ENCODE data around the gene AMY2B. TPM values are rescaled to one million over a fixed set of nuclear protein-coding genes. Genes with fewer than 3 reads are reported as not detected.
"Not testable (repeated sequence)": the region's sequence is repeated elsewhere in the genome, so short reads cannot be mapped to it uniquely, and the experiment has no call there.

Gene AMY2B
- total RNA-seq = 10 to 100 TPM; 16.7 to 27.3 TPM
- 10 to 100 TPM in 1 of 2 donors, 1 to 10 TPM in 1; 3.5 to 41.1 TPM for polyA plus RNA-seq
- long read RNA-seq, donor 1, partial matches to known transcripts = 2 of 6 reads
- long read RNA-seq, donor 1, other reads (novel, unspliced or antisense) = 4 of 6 reads
- long read RNA-seq, donor 2, partial matches to known transcripts = 1 of 5 reads
- long read RNA-seq, donor 2, other reads (novel, unspliced or antisense) = 1 of 5 reads

- H3K27me3 ChIP-seq (ENCODE audit: control insufficient read depth in 1 of 2, insufficient read depth in 2 of 2, low read length in 1 of 2); DNase-seq; H3K4me1 ChIP-seq (ENCODE audit: control insufficient read depth in 1 of 2, insufficient read depth in 2 of 2, low read length in 2 of 2); H3K27ac ChIP-seq (ENCODE audit: low read depth in 1 of 2, low read length in 2 of 2); H3K36me3 ChIP-seq (ENCODE audit: control insufficient read depth in 1 of 2, insufficient read depth in 2 of 2, low read length in 1 of 2); H3K9me3 ChIP-seq (ENCODE audit: control insufficient read depth, low read length); intact Hi-C loops (cut with DNase I); ATAC-seq (ENCODE audit: low FRiP score); H3K4me3 ChIP-seq (ENCODE audit: low read length in 2 of 2): not testable (repeated sequence)
- 85 to 87% methylated on average over 1 to 2 of the region's 2 CpGs for WGBS, 2 donors
These were observed at the start of gene AMY2B for GRCh38 chr1:103571289-103571688. Gene AMY2B (plus strand): TSS chr1:103571589. CDS start chr1:103571603, 14 bp downstream.

GRCh38 chr1:103523346-103523745 is 48.0 kb upstream of the AMY2B start:
- intact Hi-C loops (cut with DNase I) = loop anchor here in 1 of 2 donors (10.0 kb wide), 1 partner anchor 419 kb away; the partner anchor contains the start of gene COL11A1
- H3K27me3 ChIP-seq (ENCODE audit: control insufficient read depth in 1 of 2, insufficient read depth in 2 of 2, low read length in 1 of 2) = no peaks in the 10 kb centered on the region
- ATAC-seq (ENCODE audit: low FRiP score) (no peak), DNase-seq (no peak)
- no peaks in the 10 kb centered on the region for H3K4me1 ChIP-seq (ENCODE audit: control insufficient read depth in 1 of 2, insufficient read depth in 2 of 2, low read length in 2 of 2)
- no peak overlapping the region for H3K4me3 ChIP-seq (ENCODE audit: low read length in 2 of 2)
- H3K36me3 ChIP-seq (ENCODE audit: control insufficient read depth in 1 of 2, insufficient read depth in 2 of 2, low read length in 1 of 2) = no peaks in the 10 kb centered on the region
- H3K9me3 ChIP-seq (ENCODE audit: control insufficient read depth, low read length) = no peaks in the 10 kb centered on the region
- WGBS, 2 donors = 94% methylated on average over 3 of the region's 3 CpGs
- no peak overlapping the region for H3K27ac ChIP-seq (ENCODE audit: low read depth in 1 of 2, low read length in 2 of 2)

- Histone ChIP-seq H3K36me3 (ENCODE audit: control insufficient read depth in 1 of 2, insufficient read depth in 2 of 2, low read length in 1 of 2) (no peaks in the 10 kb centered on the region), H3K9me3 (ENCODE audit: control insufficient read depth, low read length) (no peaks in the 10 kb centered on the region), H3K4me3 (ENCODE audit: low read length in 2 of 2) (peak overlapping the region; percentile 38 to 46), H3K27me3 (ENCODE audit: control insufficient read depth in 1 of 2, insufficient read depth in 2 of 2, low read length in 1 of 2) (no peaks in the 10 kb centered on the region), H3K4me1 (ENCODE audit: control insufficient read depth in 1 of 2, insufficient read depth in 2 of 2, low read length in 2 of 2) (no peaks in the 10 kb centered on the region), H3K27ac (ENCODE audit: low read depth in 1 of 2, low read length in 2 of 2) (no peak overlapping the region)
- ATAC-seq (ENCODE audit: low FRiP score) = peak; percentile 86
- WGBS, 2 donors = 1 to 2% methylated on average over 17 to 26 of the region's 34 CpGs
- intact Hi-C loops (cut with DNase I) = loop anchor here in 1 of 2 donors (10.0 kb wide), 1 partner anchor 420 kb away; the partner anchor contains the start of gene COL11A1
- peak in 1 of 2 donors; percentile 44 for DNase-seq
These were observed 46.2 kb upstream of the AMY2B start for GRCh38 chr1:103525114-103525606.

GRCh38 chr1:103525607-103526507 is 45.5 kb upstream of the AMY2B start, which contains the start of gene RNPC3:
Gene RNPC3 (plus strand): TSS chr1:103525699. CDS start chr1:103526071, 372 bp downstream.
- peak within 1 kb of the TSS; percentile 83 to 96 for H3K4me3 ChIP-seq (ENCODE audit: low read length in 2 of 2)
- peak; percentile 93 for ATAC-seq (ENCODE audit: low FRiP score)
- peak; percentile 92 to 96 for DNase-seq
- no peaks in the 10 kb centered on the region for H3K27me3 ChIP-seq (ENCODE audit: control insufficient read depth in 1 of 2, insufficient read depth in 2 of 2, low read length in 1 of 2)
- H3K9me3 ChIP-seq (ENCODE audit: control insufficient read depth, low read length) = no peaks in the 10 kb centered on the region
- H3K36me3 ChIP-seq (ENCODE audit: control insufficient read depth in 1 of 2, insufficient read depth in 2 of 2, low read length in 1 of 2) = no peaks in the 10 kb centered on the region
- H3K4me1 ChIP-seq (ENCODE audit: control insufficient read depth in 1 of 2, insufficient read depth in 2 of 2, low read length in 2 of 2) = no peaks in the 10 kb centered on the region
- WGBS, 2 donors = 0 to 1% methylated on average over 53 to 62 of the region's 62 CpGs
- H3K27ac ChIP-seq (ENCODE audit: low read depth in 1 of 2, low read length in 2 of 2) = peak within 1 kb of the TSS; percentile 5 to 97
- intact Hi-C loops (cut with DNase I) = loop anchor here in 1 of 2 donors (10.0 kb wide), 1 partner anchor 421 kb away; the partner anchor contains the start of gene COL11A1

- Histone ChIP-seq H3K36me3 (ENCODE audit: control insufficient read depth in 1 of 2, insufficient read depth in 2 of 2, low read length in 1 of 2) (no peaks in the 10 kb centered on the region), H3K4me1 (ENCODE audit: control insufficient read depth in 1 of 2, insufficient read depth in 2 of 2, low read length in 2 of 2) (no peaks in the 10 kb centered on the region), H3K27ac (ENCODE audit: low read depth in 1 of 2, low read length in 2 of 2) (no peak overlapping the region), H3K4me3 (ENCODE audit: low read length in 2 of 2) (no peak overlapping the region), H3K9me3 (ENCODE audit: control insufficient read depth, low read length) (no peaks in the 10 kb centered on the region), H3K27me3 (ENCODE audit: control insufficient read depth in 1 of 2, insufficient read depth in 2 of 2, low read length in 1 of 2) (no peaks in the 10 kb centered on the region)
- DNase-seq = no peak
- no peak for ATAC-seq (ENCODE audit: low FRiP score)
- 57 to 69% methylated on average over 2 of the region's 2 CpGs for WGBS, 2 donors
- intact Hi-C loops (cut with DNase I) = loop anchor here in 1 of 2 donors (10.0 kb wide), 1 partner anchor 423 kb away; the partner anchor contains the start of gene COL11A1
These were observed 44.1 kb upstream of the AMY2B start for GRCh38 chr1:103527331-103527730.

- Histone ChIP-seq H3K27ac (ENCODE audit: low read depth in 1 of 2, low read length in 2 of 2) (no peak overlapping the region), H3K4me3 (ENCODE audit: low read length in 2 of 2) (no peak overlapping the region), H3K36me3 (ENCODE audit: control insufficient read depth in 1 of 2, insufficient read depth in 2 of 2, low read length in 1 of 2) (no peaks in the 10 kb centered on the region), H3K27me3 (ENCODE audit: control insufficient read depth in 1 of 2, insufficient read depth in 2 of 2, low read length in 1 of 2) (no peaks in the 10 kb centered on the region), H3K4me1 (ENCODE audit: control insufficient read depth in 1 of 2, insufficient read depth in 2 of 2, low read length in 2 of 2) (peaks cover 0 to 3% of the 10 kb centered on the region in 2 donors), H3K9me3 (ENCODE audit: control insufficient read depth, low read length) (no peaks in the 10 kb centered on the region)
- intact Hi-C loops (cut with DNase I) = loop anchor here in 1 of 2 donors (10.0 kb wide), 1 partner anchor 425 kb away; the partner anchor contains the start of gene COL11A1
- ATAC-seq (ENCODE audit: low FRiP score) (no peak), DNase-seq (no peak)
- 93 to 95% methylated on average over 8 of the region's 8 CpGs for WGBS, 2 donors
These were observed 41.6 kb upstream of the AMY2B start for GRCh38 chr1:103529746-103530145.

- Histone ChIP-seq H3K27ac (ENCODE audit: low read depth in 1 of 2, low read length in 2 of 2) (no peak overlapping the region), H3K27me3 (ENCODE audit: control insufficient read depth in 1 of 2, insufficient read depth in 2 of 2, low read length in 1 of 2) (no peaks in the 10 kb centered on the region), H3K9me3 (ENCODE audit: control insufficient read depth, low read length) (no peaks in the 10 kb centered on the region), H3K36me3 (ENCODE audit: control insufficient read depth in 1 of 2, insufficient read depth in 2 of 2, low read length in 1 of 2) (peaks cover 0 to 2% of the 10 kb centered on the region in 2 donors), H3K4me1 (ENCODE audit: control insufficient read depth in 1 of 2, insufficient read depth in 2 of 2, low read length in 2 of 2) (peaks cover 0 to 3% of the 10 kb centered on the region in 2 donors), H3K4me3 (ENCODE audit: low read length in 2 of 2) (no peak overlapping the region)
- DNase-seq (no peak), ATAC-seq (ENCODE audit: low FRiP score) (no peak)
- WGBS, 2 donors = 94 to 97% methylated on average over 2 of the region's 2 CpGs
- intact Hi-C loops (cut with DNase I) = no loop called here
These were observed 33.2 kb upstream of the AMY2B start for GRCh38 chr1:103538226-103538625.

GRCh38 chr1:103541431-103541830 is 30.0 kb upstream of the AMY2B start:
- Histone ChIP-seq H3K27me3 (ENCODE audit: control insufficient read depth in 1 of 2, insufficient read depth in 2 of 2, low read length in 1 of 2) (no peaks in the 10 kb centered on the region), H3K4me3 (ENCODE audit: low read length in 2 of 2) (no peak overlapping the region), H3K4me1 (ENCODE audit: control insufficient read depth in 1 of 2, insufficient read depth in 2 of 2, low read length in 2 of 2) (no peaks in the 10 kb centered on the region), H3K9me3 (ENCODE audit: control insufficient read depth, low read length) (no peaks in the 10 kb centered on the region), H3K36me3 (ENCODE audit: control insufficient read depth in 1 of 2, insufficient read depth in 2 of 2, low read length in 1 of 2) (peaks cover 0 to 2% of the 10 kb centered on the region in 2 donors), H3K27ac (ENCODE audit: low read depth in 1 of 2, low read length in 2 of 2) (no peak overlapping the region)
- 74 to 75% methylated on average over 3 of the region's 3 CpGs for WGBS, 2 donors
- no peak for ATAC-seq (ENCODE audit: low FRiP score)
- no peak for DNase-seq
- intact Hi-C loops (cut with DNase I) = no loop called here
